ENCODE data around the gene CD53. TPM values are rescaled to one million over a fixed set of nuclear protein-coding genes. Genes with fewer than 3 reads are reported as not detected.

The CD53 gene
- total RNA-seq, 2 experiments from 2014 or later: 251 to 257 TPM

DNA sequence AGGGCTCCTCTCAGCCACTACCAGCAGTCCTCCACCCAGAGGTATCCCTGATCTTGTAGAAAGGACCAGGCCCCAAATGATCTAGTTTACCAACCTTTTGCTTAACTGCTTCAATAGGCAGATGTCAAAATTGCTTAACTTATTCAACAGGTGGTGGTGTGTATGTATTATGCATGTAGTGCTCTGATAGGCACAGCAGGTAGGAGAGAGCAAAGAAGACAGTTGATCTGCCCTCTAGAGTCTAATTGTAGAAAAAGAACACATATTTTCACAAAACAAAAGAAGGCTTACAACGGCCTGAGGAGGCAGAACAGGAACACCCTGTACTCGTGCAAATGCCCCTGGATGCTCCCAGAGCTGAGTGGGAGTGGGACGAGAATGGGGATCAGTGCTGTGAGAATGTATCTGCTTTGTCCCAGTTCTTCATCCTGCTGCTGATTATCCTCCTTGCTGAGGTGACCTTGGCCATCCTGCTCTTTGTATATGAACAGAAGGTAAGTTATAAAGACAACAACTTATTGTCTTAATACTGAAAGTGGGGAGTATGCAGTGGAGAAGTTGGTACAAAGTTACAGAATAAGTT lies 21.1 kb downstream of the CD53 start:
- H3K4me3 Mint-ChIP-seq: no peak overlapping the region
- ChIA-PET POLR2A (interaction anchor here (0.6 to 1.5 kb wide), 5 partner anchors 9 to 151 kb away, joined by 3 read pairs; partner anchors contain the start of gene CD53), CTCF (no interaction called here)
- H3K9me3 Mint-ChIP-seq: no peaks in the 10 kb centered on the region
- TF ChIP-seq, protein P1, sequence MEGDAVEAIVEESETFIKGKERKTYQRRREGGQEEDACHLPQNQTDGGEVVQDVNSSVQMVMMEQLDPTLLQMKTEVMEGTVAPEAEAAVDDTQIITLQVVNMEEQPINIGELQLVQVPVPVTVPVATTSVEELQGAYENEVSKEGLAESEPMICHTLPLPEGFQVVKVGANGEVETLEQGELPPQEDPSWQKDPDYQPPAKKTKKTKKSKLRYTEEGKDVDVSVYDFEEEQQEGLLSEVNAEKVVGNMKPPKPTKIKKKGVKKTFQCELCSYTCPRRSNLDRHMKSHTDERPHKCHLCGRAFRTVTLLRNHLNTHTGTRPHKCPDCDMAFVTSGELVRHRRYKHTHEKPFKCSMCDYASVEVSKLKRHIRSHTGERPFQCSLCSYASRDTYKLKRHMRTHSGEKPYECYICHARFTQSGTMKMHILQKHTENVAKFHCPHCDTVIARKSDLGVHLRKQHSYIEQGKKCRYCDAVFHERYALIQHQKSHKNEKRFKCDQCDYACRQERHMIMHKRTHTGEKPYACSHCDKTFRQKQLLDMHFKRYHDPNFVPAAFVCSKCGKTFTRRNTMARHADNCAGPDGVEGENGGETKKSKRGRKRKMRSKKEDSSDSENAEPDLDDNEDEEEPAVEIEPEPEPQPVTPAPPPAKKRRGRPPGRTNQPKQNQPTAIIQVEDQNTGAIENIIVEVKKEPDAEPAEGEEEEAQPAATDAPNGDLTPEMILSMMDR (IDR thresholded peaks at IDR 0.05): no peak
- ATAC-seq (peak; percentile 41), DNase-seq (no peak)
- intact Hi-C loops (cut with micrococcal nuclease): no loop called here
- H3K27me3 Mint-ChIP-seq: no peaks in the 10 kb centered on the region
- peaks cover 90% of the 10 kb centered on the region for H3K36me3 Mint-ChIP-seq (ENCODE audit: low read depth)
- H3K4me1 Mint-ChIP-seq (ENCODE audit: low read depth): peaks cover 91% of the 10 kb centered on the region
- H3K27ac Mint-ChIP-seq: peak overlapping the region; percentile 55

DNA sequence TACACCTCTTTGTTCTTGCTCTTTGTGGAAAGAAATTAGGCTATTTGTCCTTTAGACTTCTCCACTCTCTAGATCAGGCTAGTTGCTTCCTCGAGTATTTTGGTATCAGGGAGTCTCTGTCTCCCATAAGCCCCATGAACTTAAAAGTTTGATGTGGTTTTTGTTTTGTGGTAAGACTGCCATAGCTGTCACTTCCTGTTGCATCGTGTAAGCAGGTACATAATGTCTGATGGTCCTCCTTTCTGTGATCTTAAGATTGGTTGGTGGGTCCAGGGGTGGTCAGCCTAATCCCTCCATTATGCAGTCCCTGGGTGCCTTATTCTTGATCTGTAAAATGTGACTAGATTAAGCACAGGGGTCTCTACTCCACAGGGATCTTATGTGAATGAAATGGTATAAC lies 23.1 kb downstream of the CD53 start:
- Mint-ChIP-seq H3K4me3 (no peak overlapping the region), H3K27ac (peak overlapping the region; percentile 92), H3K36me3 (ENCODE audit: low read depth) (peaks cover 96% of the 10 kb centered on the region), H3K4me1 (ENCODE audit: low read depth) (peaks cover 78% of the 10 kb centered on the region), H3K27me3 (no peaks in the 10 kb centered on the region), H3K9me3 (no peaks in the 10 kb centered on the region)
- intact Hi-C loops (cut with micrococcal nuclease): no loop called here
- TF ChIP-seq, protein P1 (IDR thresholded peaks at IDR 0.05): no peak
- DNase-seq: no peak
- peak; percentile 54 for ATAC-seq
- CTCF ChIA-PET: interaction anchor here (0.6 kb wide), 1 partner anchor 276 kb away, joined by 4 read pairs; no protein-coding TSS in a partner anchor
- POLR2A ChIA-PET: interaction anchor here (5.6 kb wide), 1 partner anchor 22 kb away, joined by 27 read pairs; the partner anchor contains the start of gene CD53

DNA sequence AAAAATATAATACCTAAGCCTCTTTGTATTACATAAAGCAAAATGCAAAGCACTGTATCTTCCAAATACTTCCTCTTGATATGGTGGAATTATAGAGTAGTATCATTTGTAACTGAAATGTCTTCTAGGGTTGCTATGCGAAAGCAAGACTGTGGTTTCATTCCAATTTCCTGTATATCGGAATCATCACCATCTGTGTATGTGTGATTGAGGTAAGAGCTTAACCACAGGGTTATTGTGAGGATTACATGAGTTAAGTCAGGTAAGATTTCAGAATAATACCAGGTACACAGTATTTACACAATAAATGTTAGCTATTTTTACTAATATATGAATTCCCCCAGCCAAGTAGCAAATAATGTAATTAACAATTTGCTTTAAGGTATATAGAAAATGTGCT lies 24.7 kb downstream of the CD53 start:
- DNase-seq (no peak), ATAC-seq (peak; percentile 34)
- Mint-ChIP-seq H3K27me3 (no peaks in the 10 kb centered on the region), H3K4me1 (ENCODE audit: low read depth) (peaks cover 65% of the 10 kb centered on the region), H3K36me3 (ENCODE audit: low read depth) (peaks cover 92% of the 10 kb centered on the region), H3K27ac (peak overlapping the region; percentile 92), H3K4me3 (no peak overlapping the region), H3K9me3 (no peaks in the 10 kb centered on the region)
- ChIA-PET POLR2A (interaction anchor here (1.0 to 5.6 kb wide), 5 partner anchors 9 to 66 kb away, joined by 4 to 27 read pairs (median 5); partner anchors contain the start of genes CD53 and LRIF1), CTCF (interaction anchor here (0.9 to 1.3 kb wide), 2 partner anchors 9 to 95 kb away, joined by 3 to 5 read pairs; no protein-coding TSS in a partner anchor)
- intact Hi-C loops (cut with micrococcal nuclease): no loop called here
- TF ChIP-seq, protein P1 (IDR thresholded peaks at IDR 0.05): no peak

DNA sequence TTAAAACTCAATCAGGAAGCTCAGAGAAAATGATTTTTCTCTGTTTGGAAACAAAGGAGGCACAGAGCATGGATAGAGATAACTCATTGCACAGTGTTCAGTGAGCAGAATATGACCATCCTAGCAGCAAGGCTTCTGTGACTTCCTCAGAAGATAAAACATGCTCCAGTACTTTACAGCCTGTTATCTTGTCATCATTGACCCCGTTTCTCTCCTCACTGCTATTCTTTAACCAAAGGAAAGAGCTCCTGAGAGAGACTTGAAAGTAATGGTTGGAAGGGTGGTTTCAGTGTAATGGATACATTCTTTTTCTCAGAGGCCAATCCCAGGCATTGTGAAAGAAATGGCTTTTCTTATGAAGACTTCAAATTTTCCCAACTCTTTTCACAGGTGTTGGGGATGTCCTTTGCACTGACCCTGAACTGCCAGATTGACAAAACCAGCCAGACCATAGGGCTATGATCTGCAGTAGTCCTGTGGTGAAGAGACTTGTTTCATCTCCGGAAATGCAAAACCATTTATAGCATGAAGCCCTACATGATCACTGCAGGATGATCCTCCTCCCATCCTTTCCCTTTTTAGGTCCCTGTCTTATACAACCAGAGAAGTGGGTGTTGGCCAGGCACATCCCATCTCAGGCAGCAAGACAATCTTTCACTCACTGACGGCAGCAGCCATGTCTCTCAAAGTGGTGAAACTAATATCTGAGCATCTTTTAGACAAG lies 25.9 kb downstream of the CD53 start:
- ChIA-PET POLR2A (interaction anchor here (1.2 to 5.6 kb wide), 4 partner anchors 8 to 25 kb away, joined by 4 to 27 read pairs (median 6); partner anchors contain the start of gene CD53), CTCF (interaction anchor here (1.3 kb wide), 1 partner anchor 10 kb away, joined by 5 read pairs; no protein-coding TSS in a partner anchor)
- Mint-ChIP-seq H3K27ac (peak overlapping the region; percentile 92), H3K36me3 (ENCODE audit: low read depth) (peaks cover 90% of the 10 kb centered on the region), H3K9me3 (peaks cover 2% of the 10 kb centered on the region), H3K4me1 (ENCODE audit: low read depth) (peaks cover 56% of the 10 kb centered on the region), H3K27me3 (no peaks in the 10 kb centered on the region), H3K4me3 (no peak overlapping the region)
- intact Hi-C loops (cut with micrococcal nuclease): no loop called here
- TF ChIP-seq, protein P1 (IDR thresholded peaks at IDR 0.05): no peak
- ATAC-seq (no peak), DNase-seq (no peak)

DNA sequence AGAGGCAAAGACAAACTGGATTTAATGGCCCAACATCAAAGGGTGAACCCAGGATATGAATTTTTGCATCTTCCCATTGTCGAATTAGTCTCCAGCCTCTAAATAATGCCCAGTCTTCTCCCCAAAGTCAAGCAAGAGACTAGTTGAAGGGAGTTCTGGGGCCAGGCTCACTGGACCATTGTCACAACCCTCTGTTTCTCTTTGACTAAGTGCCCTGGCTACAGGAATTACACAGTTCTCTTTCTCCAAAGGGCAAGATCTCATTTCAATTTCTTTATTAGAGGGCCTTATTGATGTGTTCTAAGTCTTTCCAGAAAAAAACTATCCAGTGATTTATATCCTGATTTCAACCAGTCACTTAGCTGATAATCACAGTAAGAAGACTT lies 26.5 kb downstream of the CD53 start:
- peaks cover 86% of the 10 kb centered on the region for H3K36me3 Mint-ChIP-seq (ENCODE audit: low read depth)

More for the DNA sequence above, 26.5 kb downstream of the CD53 start:
- TF ChIP-seq, protein P1 (IDR thresholded peaks at IDR 0.05): no peak
- Mint-ChIP-seq H3K27ac (peak overlapping the region; percentile 60), H3K4me3 (no peak overlapping the region), H3K4me1 (ENCODE audit: low read depth) (peaks cover 50% of the 10 kb centered on the region), H3K27me3 (no peaks in the 10 kb centered on the region), H3K9me3 (peaks cover 4% of the 10 kb centered on the region)
- POLR2A ChIA-PET: interaction anchor here (0.6 to 5.6 kb wide), 2 partner anchors 15 to 25 kb away, joined by 3 to 27 read pairs; partner anchors contain the start of gene CD53
- no peak for DNase-seq
- ATAC-seq: no peak
- CTCF ChIA-PET: no interaction called here
- intact Hi-C loops (cut with micrococcal nuclease): no loop called here
